ENCODE results near the gene AMZ2. TPM values are rescaled to one million over a fixed set of nuclear protein-coding genes. Genes with fewer than 3 reads are reported as not detected.

The AMZ2 gene
- total RNA-seq, 2 experiments from 2014 or later = 106 to 107 TPM

- ATAC-seq = peak; percentile 62
- Mint-ChIP-seq H3K4me1 (peaks cover 63% of the 10 kb centered on the region), H3K36me3 (peaks cover 20% of the 10 kb centered on the region), H3K9me3 (ENCODE audit: low read depth) (no peaks in the 10 kb centered on the region), H3K27me3 (peaks cover 2% of the 10 kb centered on the region), H3K4me3 (peak within 1 kb of the TSS; percentile 89), H3K27ac (peak within 1 kb of the TSS; percentile 96)
- DNase-seq = peak; percentile 92
- CTCF ChIA-PET = interaction anchor here (0.7 to 4.1 kb wide), 19 partner anchors 19 to 171 kb away, joined by 3 to 22 read pairs (median 5); partner anchors contain the start of gene WIPI1
Measured at GRCh38 chr17:68290955-68291835, 43.4 kb downstream of the AMZ2 start, which contains the start of the genes ARSG and SLC16A6. Gene ARSG, plus strand, starts transcription at chr17:68291495. Its CDS starts 15,999 bp downstream, at chr17:68307494. Gene SLC16A6, minus strand, starts transcription at chr17:68291127. Its CDS starts 12,807 bp downstream, at chr17:68278320.

GRCh38 chr17:68291836-68292688, 44.2 kb downstream of the AMZ2 start:
- H3K4me3 Mint-ChIP-seq = peak overlapping the region; percentile 81
- peaks cover 22% of the 10 kb centered on the region for H3K36me3 Mint-ChIP-seq
- CTCF ChIA-PET = interaction anchor here (0.7 to 4.1 kb wide), 20 partner anchors 10 to 170 kb away, joined by 3 to 22 read pairs (median 6); partner anchors contain the start of gene WIPI1
- H3K9me3 Mint-ChIP-seq (ENCODE audit: low read depth) = no peaks in the 10 kb centered on the region
- peak overlapping the region; percentile 96 for H3K27ac Mint-ChIP-seq
- peaks cover 2% of the 10 kb centered on the region for H3K27me3 Mint-ChIP-seq
- ATAC-seq (peak; percentile 81), DNase-seq (peak; percentile 98)
- H3K4me1 Mint-ChIP-seq = peaks cover 68% of the 10 kb centered on the region

- no peak for ATAC-seq
- CTCF ChIA-PET = interaction anchor here (1.0 to 4.1 kb wide), 12 partner anchors 22 to 164 kb away, joined by 3 to 22 read pairs (median 12); partner anchors contain the start of gene WIPI1
- Mint-ChIP-seq H3K27me3 (peaks cover 2% of the 10 kb centered on the region), H3K36me3 (peaks cover 24% of the 10 kb centered on the region), H3K4me3 (peak overlapping the region; percentile 81), H3K4me1 (peaks cover 69% of the 10 kb centered on the region), H3K27ac (peak overlapping the region; percentile 96), H3K9me3 (ENCODE audit: low read depth) (no peaks in the 10 kb centered on the region)
- DNase-seq = no peak
Measured at GRCh38 chr17:68292689-68293040, 44.8 kb downstream of the AMZ2 start.

GRCh38 chr17:68293490-68294195, 45.8 kb downstream of the AMZ2 start:
- H3K4me3 Mint-ChIP-seq = no peak overlapping the region
- no peak for ATAC-seq
- peaks cover 21% of the 10 kb centered on the region for H3K36me3 Mint-ChIP-seq
- H3K27me3 Mint-ChIP-seq = peaks cover 2% of the 10 kb centered on the region
- CTCF ChIA-PET = interaction anchor here (0.8 to 4.1 kb wide), 7 partner anchors 21 to 143 kb away, joined by 4 to 22 read pairs (median 9); no protein-coding TSS in a partner anchor
- no peak overlapping the region for H3K27ac Mint-ChIP-seq
- H3K9me3 Mint-ChIP-seq (ENCODE audit: low read depth) = no peaks in the 10 kb centered on the region
- DNase-seq = no peak
- H3K4me1 Mint-ChIP-seq = peaks cover 72% of the 10 kb centered on the region

GRCh38 chr17:68294196-68294555, 46.3 kb downstream of the AMZ2 start:
- Mint-ChIP-seq H3K27ac (no peak overlapping the region), H3K36me3 (peaks cover 18% of the 10 kb centered on the region), H3K4me1 (peaks cover 70% of the 10 kb centered on the region), H3K9me3 (ENCODE audit: low read depth) (no peaks in the 10 kb centered on the region), H3K4me3 (no peak overlapping the region), H3K27me3 (peaks cover 2% of the 10 kb centered on the region)
- ATAC-seq = no peak
- no peak for DNase-seq
- CTCF ChIA-PET = interaction anchor here (0.8 to 1.3 kb wide), 3 partner anchors 30 to 105 kb away, joined by 4 read pairs; no protein-coding TSS in a partner anchor

GRCh38 chr17:68294617-68295016, 46.8 kb downstream of the AMZ2 start:
- Mint-ChIP-seq H3K4me1 (peaks cover 69% of the 10 kb centered on the region), H3K9me3 (ENCODE audit: low read depth) (no peaks in the 10 kb centered on the region), H3K27me3 (peaks cover 2% of the 10 kb centered on the region), H3K36me3 (peaks cover 19% of the 10 kb centered on the region), H3K4me3 (no peak overlapping the region), H3K27ac (peak overlapping the region; percentile 56)
- ATAC-seq = no peak
- CTCF ChIA-PET = interaction anchor here (0.8 to 1.3 kb wide), 3 partner anchors 30 to 104 kb away, joined by 4 read pairs; no protein-coding TSS in a partner anchor
- no peak for DNase-seq

- peaks cover 65% of the 10 kb centered on the region for H3K4me1 Mint-ChIP-seq
- ATAC-seq = no peak
- DNase-seq = no peak
Measured at GRCh38 chr17:68295086-68295485, 47.2 kb downstream of the AMZ2 start.

GRCh38 chr17:68296217-68297191, 48.7 kb downstream of the AMZ2 start:
- Mint-ChIP-seq H3K4me3 (peak overlapping the region; percentile 54), H3K27me3 (peaks cover 2% of the 10 kb centered on the region), H3K27ac (peak overlapping the region; percentile 93), H3K9me3 (ENCODE audit: low read depth) (no peaks in the 10 kb centered on the region), H3K4me1 (peaks cover 62% of the 10 kb centered on the region), H3K36me3 (peaks cover 13% of the 10 kb centered on the region)
- CTCF ChIA-PET = interaction anchor here (0.6 to 2.5 kb wide), 13 partner anchors 14 to 141 kb away, joined by 3 to 12 read pairs (median 3); no protein-coding TSS in a partner anchor
- DNase-seq (peak; percentile 97), ATAC-seq (peak; percentile 37)

More at GRCh38 chr17:68295086-68295485, 47.2 kb downstream of the AMZ2 start:
- CTCF ChIA-PET = no interaction called here
- Mint-ChIP-seq H3K27me3 (peaks cover 2% of the 10 kb centered on the region), H3K27ac (peak overlapping the region; percentile 56), H3K4me3 (no peak overlapping the region), H3K36me3 (peaks cover 15% of the 10 kb centered on the region), H3K9me3 (ENCODE audit: low read depth) (no peaks in the 10 kb centered on the region)

GRCh38 chr17:68297195-68297594, 49.4 kb downstream of the AMZ2 start:
- CTCF ChIA-PET = interaction anchor here (0.6 to 2.5 kb wide), 12 partner anchors 13 to 102 kb away, joined by 3 to 12 read pairs (median 4); no protein-coding TSS in a partner anchor
- Mint-ChIP-seq H3K36me3 (peaks cover 13% of the 10 kb centered on the region), H3K27ac (peak overlapping the region; percentile 93), H3K27me3 (peaks cover 2% of the 10 kb centered on the region), H3K9me3 (ENCODE audit: low read depth) (no peaks in the 10 kb centered on the region), H3K4me1 (peaks cover 65% of the 10 kb centered on the region), H3K4me3 (peak overlapping the region; percentile 54)
- ATAC-seq = no peak
- no peak for DNase-seq

GRCh38 chr17:68298601-68299000, 50.8 kb downstream of the AMZ2 start:
- Mint-ChIP-seq H3K27ac (peak overlapping the region; percentile 10), H3K27me3 (peaks cover 2% of the 10 kb centered on the region), H3K4me3 (no peak overlapping the region), H3K4me1 (peaks cover 57% of the 10 kb centered on the region), H3K9me3 (ENCODE audit: low read depth) (no peaks in the 10 kb centered on the region), H3K36me3 (peaks cover 13% of the 10 kb centered on the region)
- ATAC-seq (no peak), DNase-seq (no peak)
- CTCF ChIA-PET = no interaction called here

- no peak overlapping the region for H3K4me3 Mint-ChIP-seq
- H3K27me3 Mint-ChIP-seq = peaks cover 2% of the 10 kb centered on the region
- CTCF ChIA-PET = no interaction called here
- H3K27ac Mint-ChIP-seq = no peak overlapping the region
- H3K36me3 Mint-ChIP-seq = peaks cover 12% of the 10 kb centered on the region
- no peaks in the 10 kb centered on the region for H3K9me3 Mint-ChIP-seq (ENCODE audit: low read depth)
- ATAC-seq = no peak
- peaks cover 46% of the 10 kb centered on the region for H3K4me1 Mint-ChIP-seq
- DNase-seq = no peak
Measured at GRCh38 chr17:68299817-68300216, 52.0 kb downstream of the AMZ2 start.
